H9 (cell line): ENCODE measurements around the gene OTUB2. TPM values are rescaled to one million over a fixed set of nuclear protein-coding genes. Genes with fewer than 3 reads are reported as not detected.

ENCODE experiments used
- DNase-seq: peaks from one replicate; pipeline ENCODE4 v3.0.0-alpha.2; 2017
- H2AFZ ChIP-seq: one replicate; pipeline ENCODE4 v1.6.1; 2013; ENCODE audit warnings: mild to moderate bottlenecking, low read length, control low read depth, moderate library complexity
- H2AK5ac ChIP-seq: 2 replicates; pipeline ENCODE4 v1.6.1; 2013; ENCODE audit warnings: low read length, control low read depth, mixed read lengths; ENCODE audit not compliant: insufficient read length
- H2BK120ac ChIP-seq: one replicate; pipeline ENCODE4 v1.6.1; 2013; ENCODE audit warnings: low read depth, mild to moderate bottlenecking, low read length, control low read depth, inconsistent platforms; ENCODE audit not compliant: poor library complexity, severe bottlenecking
- H2BK12ac ChIP-seq: 2 replicates; pipeline ENCODE4 v1.6.1; 2013; ENCODE audit warnings: low read length, control low read depth, mixed read lengths, low read depth; ENCODE audit not compliant: insufficient read length
- H2BK15ac ChIP-seq: 2 replicates; pipeline ENCODE4 v1.6.1; 2013; ENCODE audit warnings: low read depth, low read length, control low read depth
- H2BK20ac ChIP-seq: one replicate; pipeline ENCODE4 v1.6.1; 2013; ENCODE audit warnings: low read depth, mild to moderate bottlenecking, low read length, control low read depth, inconsistent platforms; ENCODE audit not compliant: poor library complexity, severe bottlenecking
- H2BK5ac ChIP-seq: 2 replicates; pipeline ENCODE4 v1.6.1; 2013; ENCODE audit warnings: low read length, control low read depth, mixed read lengths; ENCODE audit not compliant: insufficient read length
- H3K14ac ChIP-seq: 2 replicates; pipeline ENCODE4 v1.6.1; 2013; ENCODE audit warnings: low read length, control low read depth; ENCODE audit not compliant: insufficient read depth
- H3K18ac ChIP-seq: 2 replicates; pipeline ENCODE4 v1.6.1; 2013; ENCODE audit warnings: low read depth, mild to moderate bottlenecking, mixed read lengths, low read length, control low read depth; ENCODE audit not compliant: insufficient read length
- H3K23ac ChIP-seq: 2 replicates; pipeline ENCODE4 v1.6.1; 2013; ENCODE audit warnings: low read length, control low read depth, mixed read lengths, low read depth; ENCODE audit not compliant: insufficient read length
- H3K23me2 ChIP-seq: 2 replicates; pipeline ENCODE4 v1.6.1; 2013; ENCODE audit warnings: low read depth, mild to moderate bottlenecking, mixed read lengths, low read length, control low read depth; ENCODE audit not compliant: insufficient read length, poor library complexity, severe bottlenecking
- H3K27ac ChIP-seq: 2 replicates; pipeline ENCODE4 v1.5.1; 2013; ENCODE audit warnings: low read length, control low read depth, mixed read lengths, low read depth; ENCODE audit not compliant: insufficient read length
- H3K27me3 ChIP-seq: 2 replicates; pipeline ENCODE4 v1.6.1; 2013; ENCODE audit warnings: low read length, control low read depth, inconsistent platforms; ENCODE audit not compliant: insufficient read depth
- H3K4ac ChIP-seq: 2 replicates; pipeline ENCODE4 v1.6.1; 2013; ENCODE audit warnings: low read depth, mild to moderate bottlenecking, control low read depth, inconsistent platforms, low read length, moderate library complexity
- H3K4me1 ChIP-seq: 2 replicates; pipeline ENCODE4 v1.6.1; 2013; ENCODE audit warnings: low read length, control low read depth, inconsistent platforms; ENCODE audit not compliant: insufficient read depth
- H3K4me2 ChIP-seq: 2 replicates; pipeline ENCODE4 v1.6.1; 2013; ENCODE audit warnings: low read length, control low read depth, mixed read lengths; ENCODE audit not compliant: insufficient read length, insufficient read depth
- H3K56ac ChIP-seq: 2 replicates; pipeline ENCODE4 v1.6.1; 2013; ENCODE audit warnings: low read depth, mild to moderate bottlenecking, mixed read lengths, low read length, control low read depth; ENCODE audit not compliant: insufficient read length
- H3K79me1 ChIP-seq: 2 replicates; pipeline ENCODE4 v1.6.1; 2013; ENCODE audit warnings: low read depth, mild to moderate bottlenecking, moderate library complexity, low read length, control low read depth, inconsistent platforms; ENCODE audit not compliant: insufficient read depth, poor library complexity, severe bottlenecking
- H3K79me2 ChIP-seq: 2 replicates; pipeline ENCODE4 v1.6.1; 2013; ENCODE audit warnings: low read length, control low read depth, inconsistent platforms; ENCODE audit not compliant: insufficient read depth
- H3K9ac ChIP-seq: 2 replicates; pipeline ENCODE4 v1.6.1; 2013; ENCODE audit warnings: low read length, control low read depth, mixed read lengths; ENCODE audit not compliant: insufficient read length; ENCODE audit errors: extremely low read depth
- H3K9me3 ChIP-seq: one replicate; pipeline ENCODE4 v1.6.1; 2013; ENCODE audit warnings: low read depth, low read length, inconsistent platforms; ENCODE audit not compliant: control insufficient read depth
- H3T11ph ChIP-seq: one replicate; pipeline ENCODE4 v1.6.1; 2013; ENCODE audit warnings: mild to moderate bottlenecking, low read length, control low read depth, inconsistent platforms
- H4K20me1 ChIP-seq: one replicate; pipeline ENCODE4 v1.6.1; 2013; ENCODE audit not compliant: control insufficient read depth, insufficient read length, insufficient read depth
- H4K5ac ChIP-seq: 2 replicates; pipeline ENCODE4 v1.6.1; 2013; ENCODE audit warnings: low read depth, mild to moderate bottlenecking, mixed read lengths, low read length, control low read depth; ENCODE audit not compliant: insufficient read length
- H4K8ac ChIP-seq: replicated peaks from 2 replicates; pipeline ENCODE4 v1.6.1; 2013; ENCODE audit warnings: low read length, control low read depth, mixed read lengths, low read depth; ENCODE audit not compliant: insufficient read length
- H4K91ac ChIP-seq: 2 replicates; pipeline ENCODE4 v1.6.1; 2013; ENCODE audit warnings: low read depth, mild to moderate bottlenecking, moderate library complexity, mixed read lengths, low read length, control low read depth; ENCODE audit not compliant: insufficient read length
- H3K27ac Mint-ChIP-seq, 3 experiments: 2 replicates in 2 of 3; 3 replicates in 1 of 3; pipeline ENCODE4 v1.8.0; 2020 to 2021; ENCODE audit warnings: mixed read lengths in 3 of 3, mild to moderate bottlenecking in 1 of 3, moderate library complexity in 1 of 3
- H3K27me3 Mint-ChIP-seq: 2 replicates; pipeline ENCODE4 v1.8.0; 2021; ENCODE audit warnings: low read depth, mild to moderate bottlenecking, moderate library complexity, mixed read lengths
- H3K36me3 Mint-ChIP-seq, 3 experiments: 2 replicates in 2 of 3; 3 replicates in 1 of 3; pipeline ENCODE4 v1.8.0; 2020 to 2021; ENCODE audit warnings: low read depth in 3 of 3, mixed read lengths in 3 of 3; ENCODE audit not compliant: insufficient read depth in 1 of 3
- H3K4me1 Mint-ChIP-seq, 2 experiments: 2 replicates each; pipeline ENCODE4 v1.8.0; 2020; ENCODE audit warnings: mixed read lengths in 2 of 2
- H3K4me3 Mint-ChIP-seq, 2 experiments: 2 replicates in 1 of 2; 3 replicates in 1 of 2; pipeline ENCODE4 v1.8.0; 2020 to 2021; ENCODE audit warnings: mild to moderate bottlenecking in 2 of 2, mixed read lengths in 2 of 2, moderate library complexity in 1 of 2
- H3K9me3 Mint-ChIP-seq, 2 experiments: 2 replicates in 1 of 2; 3 replicates in 1 of 2; pipeline ENCODE4 v1.8.0; 2020; ENCODE audit warnings: mild to moderate bottlenecking in 2 of 2, mixed read lengths in 2 of 2, moderate library complexity in 1 of 2
- CTCF ChIP-seq: fragments of 200-600 bp; sonication (generic); conservative IDR thresholded peaks from 3 replicates; pipeline ENCODE4 v1.8.0; 2021; ENCODE audit warnings: antibody characterized with exemption, mild to moderate bottlenecking
- WGBS: extraction: QIAGEN DNeasy Blood & Tissue Kit; methylation state at CpG from one replicate; pipeline ENCODE4 v1.1.7; 2013; ENCODE audit warnings: missing lambda C conversion rate, low lambda C conversion rate, mixed read lengths; ENCODE audit not compliant: insufficient read length; ENCODE audit errors: extremely low coverage; 5-methylcytosine and 5-hydroxymethylcytosine counted together
- total RNA-seq: library from RNA; stranded (reverse); gene quantifications from 2 replicates; pipeline ENCODE4 v1.2.1, GENCODE V29; 2021

The OTUB2 gene
- total RNA-seq, 1 experiment from 2014 or later, result 3.6 TPM

GRCh38 chr14:94059998-94060397, 33.9 kb downstream of the OTUB2 start:
- Histone ChIP-seq H3K4me1 (peaks cover 5% of the 10 kb centered on the region; the same call in 1 of the 2 replicates), H3T11ph (no peak overlapping the region), H3K56ac (no peak overlapping the region), H3K79me1 (peaks cover 5% of the 10 kb centered on the region), H3K27me3 (no peaks in the 10 kb centered on the region), H2AFZ (no peak overlapping the region), H3K14ac (no peak overlapping the region), H3K9me3 (no peaks in the 10 kb centered on the region), H2BK120ac (no peak overlapping the region), H2BK12ac (no peak overlapping the region), H2AK5ac (no peak overlapping the region), H3K27ac (no peak overlapping the region), H3K4me2 (no peak overlapping the region), H3K23ac (no peak overlapping the region), H3K23me2 (no peaks in the 10 kb centered on the region), H4K5ac (no peak overlapping the region), H2BK15ac (no peak overlapping the region), H2BK5ac (no peak overlapping the region), H3K9ac (no peak overlapping the region), H4K91ac (no peak overlapping the region), H2BK20ac (no peak overlapping the region), H4K20me1 (no peaks in the 10 kb centered on the region), H4K8ac (no peak overlapping the region), H3K4ac (no peak overlapping the region), H3K79me2 (peaks cover 3% of the 10 kb centered on the region; the same call in 1 of the 2 replicates), H3K18ac (no peak overlapping the region)
- no peak for DNase-seq
- Mint-ChIP-seq H3K36me3 (peaks cover 42 to 74% (median 66%) of the 10 kb centered on the region in 3 experiments; a peak in 6 of 7 replicates), H3K27ac (no peak overlapping the region), H3K4me1 (peaks cover 17 to 18% of the 10 kb centered on the region in 2 experiments), H3K9me3 (no peaks in the 10 kb centered on the region), H3K4me3 (no peak overlapping the region), H3K27me3 (no peaks in the 10 kb centered on the region)
- no CpG with 5 or more reads among the region's 5 CpGs for WGBS
- TF ChIP-seq CTCF, result no peak
